H9 (cell line): ENCODE measurements around the gene RAB26. TPM values are rescaled to one million over a fixed set of nuclear protein-coding genes. Genes with fewer than 3 reads are reported as not detected.

Source experiments
- DNase-seq: peaks from one replicate; pipeline ENCODE4 v3.0.0-alpha.2; 2017
- H2AFZ ChIP-seq: one replicate; pipeline ENCODE4 v1.6.1; 2013; ENCODE audit warnings: mild to moderate bottlenecking, low read length, control low read depth, moderate library complexity
- H2AK5ac ChIP-seq: 2 replicates; pipeline ENCODE4 v1.6.1; 2013; ENCODE audit warnings: low read length, control low read depth, mixed read lengths; ENCODE audit not compliant: insufficient read length
- H2BK120ac ChIP-seq: one replicate; pipeline ENCODE4 v1.6.1; 2013; ENCODE audit warnings: low read depth, mild to moderate bottlenecking, low read length, control low read depth, inconsistent platforms; ENCODE audit not compliant: poor library complexity, severe bottlenecking
- H2BK12ac ChIP-seq: 2 replicates; pipeline ENCODE4 v1.6.1; 2013; ENCODE audit warnings: low read length, control low read depth, mixed read lengths, low read depth; ENCODE audit not compliant: insufficient read length
- H2BK15ac ChIP-seq: 2 replicates; pipeline ENCODE4 v1.6.1; 2013; ENCODE audit warnings: low read depth, low read length, control low read depth
- H2BK20ac ChIP-seq: one replicate; pipeline ENCODE4 v1.6.1; 2013; ENCODE audit warnings: low read depth, mild to moderate bottlenecking, low read length, control low read depth, inconsistent platforms; ENCODE audit not compliant: poor library complexity, severe bottlenecking
- H2BK5ac ChIP-seq: 2 replicates; pipeline ENCODE4 v1.6.1; 2013; ENCODE audit warnings: low read length, control low read depth, mixed read lengths; ENCODE audit not compliant: insufficient read length
- H3K14ac ChIP-seq: 2 replicates; pipeline ENCODE4 v1.6.1; 2013; ENCODE audit warnings: low read length, control low read depth; ENCODE audit not compliant: insufficient read depth
- H3K18ac ChIP-seq: 2 replicates; pipeline ENCODE4 v1.6.1; 2013; ENCODE audit warnings: low read depth, mild to moderate bottlenecking, mixed read lengths, low read length, control low read depth; ENCODE audit not compliant: insufficient read length
- H3K23ac ChIP-seq: 2 replicates; pipeline ENCODE4 v1.6.1; 2013; ENCODE audit warnings: low read length, control low read depth, mixed read lengths, low read depth; ENCODE audit not compliant: insufficient read length
- H3K23me2 ChIP-seq: 2 replicates; pipeline ENCODE4 v1.6.1; 2013; ENCODE audit warnings: low read depth, mild to moderate bottlenecking, mixed read lengths, low read length, control low read depth; ENCODE audit not compliant: insufficient read length, poor library complexity, severe bottlenecking
- H3K27ac ChIP-seq: 2 replicates; pipeline ENCODE4 v1.5.1; 2013; ENCODE audit warnings: low read length, control low read depth, mixed read lengths, low read depth; ENCODE audit not compliant: insufficient read length
- H3K27me3 ChIP-seq: 2 replicates; pipeline ENCODE4 v1.6.1; 2013; ENCODE audit warnings: low read length, control low read depth, inconsistent platforms; ENCODE audit not compliant: insufficient read depth
- H3K4ac ChIP-seq: 2 replicates; pipeline ENCODE4 v1.6.1; 2013; ENCODE audit warnings: low read depth, mild to moderate bottlenecking, control low read depth, inconsistent platforms, low read length, moderate library complexity
- H3K4me1 ChIP-seq: 2 replicates; pipeline ENCODE4 v1.6.1; 2013; ENCODE audit warnings: low read length, control low read depth, inconsistent platforms; ENCODE audit not compliant: insufficient read depth
- H3K4me2 ChIP-seq: 2 replicates; pipeline ENCODE4 v1.6.1; 2013; ENCODE audit warnings: low read length, control low read depth, mixed read lengths; ENCODE audit not compliant: insufficient read length, insufficient read depth
- H3K56ac ChIP-seq: 2 replicates; pipeline ENCODE4 v1.6.1; 2013; ENCODE audit warnings: low read depth, mild to moderate bottlenecking, mixed read lengths, low read length, control low read depth; ENCODE audit not compliant: insufficient read length
- H3K79me1 ChIP-seq: 2 replicates; pipeline ENCODE4 v1.6.1; 2013; ENCODE audit warnings: low read depth, mild to moderate bottlenecking, moderate library complexity, low read length, control low read depth, inconsistent platforms; ENCODE audit not compliant: insufficient read depth, poor library complexity, severe bottlenecking
- H3K79me2 ChIP-seq: 2 replicates; pipeline ENCODE4 v1.6.1; 2013; ENCODE audit warnings: low read length, control low read depth, inconsistent platforms; ENCODE audit not compliant: insufficient read depth
- H3K9ac ChIP-seq: 2 replicates; pipeline ENCODE4 v1.6.1; 2013; ENCODE audit warnings: low read length, control low read depth, mixed read lengths; ENCODE audit not compliant: insufficient read length; ENCODE audit errors: extremely low read depth
- H3K9me3 ChIP-seq: one replicate; pipeline ENCODE4 v1.6.1; 2013; ENCODE audit warnings: low read depth, low read length, inconsistent platforms; ENCODE audit not compliant: control insufficient read depth
- H3T11ph ChIP-seq: one replicate; pipeline ENCODE4 v1.6.1; 2013; ENCODE audit warnings: mild to moderate bottlenecking, low read length, control low read depth, inconsistent platforms
- H4K20me1 ChIP-seq: one replicate; pipeline ENCODE4 v1.6.1; 2013; ENCODE audit not compliant: control insufficient read depth, insufficient read length, insufficient read depth
- H4K5ac ChIP-seq: 2 replicates; pipeline ENCODE4 v1.6.1; 2013; ENCODE audit warnings: low read depth, mild to moderate bottlenecking, mixed read lengths, low read length, control low read depth; ENCODE audit not compliant: insufficient read length
- H4K8ac ChIP-seq: replicated peaks from 2 replicates; pipeline ENCODE4 v1.6.1; 2013; ENCODE audit warnings: low read length, control low read depth, mixed read lengths, low read depth; ENCODE audit not compliant: insufficient read length
- H4K91ac ChIP-seq: 2 replicates; pipeline ENCODE4 v1.6.1; 2013; ENCODE audit warnings: low read depth, mild to moderate bottlenecking, moderate library complexity, mixed read lengths, low read length, control low read depth; ENCODE audit not compliant: insufficient read length
- H3K27ac Mint-ChIP-seq, 3 experiments: 2 replicates in 2 of 3; 3 replicates in 1 of 3; pipeline ENCODE4 v1.8.0; 2020 to 2021; ENCODE audit warnings: mixed read lengths in 3 of 3, mild to moderate bottlenecking in 1 of 3, moderate library complexity in 1 of 3
- H3K27me3 Mint-ChIP-seq: 2 replicates; pipeline ENCODE4 v1.8.0; 2021; ENCODE audit warnings: low read depth, mild to moderate bottlenecking, moderate library complexity, mixed read lengths
- H3K36me3 Mint-ChIP-seq, 3 experiments: 2 replicates in 2 of 3; 3 replicates in 1 of 3; pipeline ENCODE4 v1.8.0; 2020 to 2021; ENCODE audit warnings: low read depth in 3 of 3, mixed read lengths in 3 of 3; ENCODE audit not compliant: insufficient read depth in 1 of 3
- H3K4me1 Mint-ChIP-seq, 2 experiments: 2 replicates each; pipeline ENCODE4 v1.8.0; 2020; ENCODE audit warnings: mixed read lengths in 2 of 2
- H3K4me3 Mint-ChIP-seq, 2 experiments: 2 replicates in 1 of 2; 3 replicates in 1 of 2; pipeline ENCODE4 v1.8.0; 2020 to 2021; ENCODE audit warnings: mild to moderate bottlenecking in 2 of 2, mixed read lengths in 2 of 2, moderate library complexity in 1 of 2
- H3K9me3 Mint-ChIP-seq, 2 experiments: 2 replicates in 1 of 2; 3 replicates in 1 of 2; pipeline ENCODE4 v1.8.0; 2020; ENCODE audit warnings: mild to moderate bottlenecking in 2 of 2, mixed read lengths in 2 of 2, moderate library complexity in 1 of 2
- WGBS: extraction: QIAGEN DNeasy Blood & Tissue Kit; methylation state at CpG from one replicate; pipeline ENCODE4 v1.1.7; 2013; ENCODE audit warnings: missing lambda C conversion rate, low lambda C conversion rate, mixed read lengths; ENCODE audit not compliant: insufficient read length; ENCODE audit errors: extremely low coverage; 5-methylcytosine and 5-hydroxymethylcytosine counted together
- total RNA-seq: library from RNA; stranded (reverse); gene quantifications from 2 replicates; pipeline ENCODE4 v1.2.1, GENCODE V29; 2021
- TF ChIP-seq, protein P1 (sequence below): fragments of 200-600 bp; sonication (generic); conservative IDR thresholded peaks from 3 replicates; pipeline ENCODE4 v1.8.0; 2021; ENCODE audit warnings: antibody characterized with exemption, mild to moderate bottlenecking

The RAB26 gene
- total RNA-seq, 1 experiment from 2014 or later, result 2.4 TPM

DNA sequence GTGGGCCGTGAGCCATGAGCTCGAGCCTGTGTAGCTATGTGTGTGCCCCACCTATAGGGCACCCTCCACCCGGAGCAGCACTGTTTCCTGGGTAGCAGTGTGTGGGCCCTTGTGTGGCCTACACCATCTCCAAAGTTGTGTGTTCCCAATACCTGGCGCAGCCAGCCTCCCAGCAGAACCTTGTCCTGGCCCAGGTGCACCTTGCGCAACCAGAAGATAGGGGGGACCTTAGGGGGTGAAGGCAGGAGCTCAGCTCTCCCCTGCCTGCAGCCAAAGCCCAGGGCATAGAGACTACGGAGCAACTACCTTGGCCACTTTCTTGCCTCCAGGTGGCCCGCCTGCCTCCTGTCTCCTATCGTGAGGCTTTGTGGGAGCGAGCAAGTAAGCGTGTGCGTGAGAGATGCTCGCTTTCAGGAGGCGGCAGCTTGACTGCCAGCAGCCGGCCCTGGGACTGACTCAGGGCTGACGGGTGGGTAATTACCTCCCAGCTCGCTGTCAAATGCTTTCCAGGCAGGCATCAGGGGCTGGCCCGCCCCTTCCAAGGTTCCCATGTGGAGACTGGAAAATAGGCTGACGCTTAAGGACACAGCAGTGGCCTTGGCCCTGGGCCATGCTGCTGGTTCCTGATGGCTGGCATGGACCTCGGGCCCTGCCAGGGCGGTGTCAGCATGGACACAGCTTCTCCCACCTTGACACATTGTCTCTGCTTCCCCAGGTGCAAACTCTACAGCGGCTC, 26.1 kb downstream of the RAB26 start:
- no CpG with 5 or more reads among the region's 21 CpGs for whole genome bisulfite sequencing

More for the DNA sequence above, 26.1 kb downstream of the RAB26 start:
- Histone ChIP-seq H2AFZ (no peak overlapping the region), H2BK120ac (no peak overlapping the region), H4K8ac (no peak overlapping the region), H3K18ac (no peak overlapping the region), H3K79me1 (no peaks in the 10 kb centered on the region), H2BK15ac (no peak overlapping the region), H3K4me1 (no peaks in the 10 kb centered on the region), H4K5ac (no peak overlapping the region), H3K56ac (no peak overlapping the region), H4K91ac (no peak overlapping the region), H2BK5ac (no peak overlapping the region), H2AK5ac (no peak overlapping the region), H3K27ac (no peak overlapping the region), H4K20me1 (no peaks in the 10 kb centered on the region), H3K4ac (no peak overlapping the region), H2BK20ac (no peak overlapping the region), H3K9ac (no peak overlapping the region), H3T11ph (no peak overlapping the region), H3K14ac (no peak overlapping the region), H3K79me2 (no peaks in the 10 kb centered on the region), H3K23me2 (peaks cover 4% of the 10 kb centered on the region), H3K4me2 (no peak overlapping the region), H2BK12ac (no peak overlapping the region), H3K27me3 (no peaks in the 10 kb centered on the region), H3K23ac (no peak overlapping the region), H3K9me3 (no peaks in the 10 kb centered on the region)
- H3K27me3 Mint-ChIP-seq, result no peaks in the 10 kb centered on the region
- no peaks in the 10 kb centered on the region for H3K4me1 Mint-ChIP-seq
- no peaks in the 10 kb centered on the region for H3K9me3 Mint-ChIP-seq
- peaks cover 11 to 44% (median 41%) of the 10 kb centered on the region in 3 experiments for H3K36me3 Mint-ChIP-seq
- DNase-seq, result no peak
- H3K4me3 Mint-ChIP-seq, result no peak overlapping the region
- TF ChIP-seq, protein P1, sequence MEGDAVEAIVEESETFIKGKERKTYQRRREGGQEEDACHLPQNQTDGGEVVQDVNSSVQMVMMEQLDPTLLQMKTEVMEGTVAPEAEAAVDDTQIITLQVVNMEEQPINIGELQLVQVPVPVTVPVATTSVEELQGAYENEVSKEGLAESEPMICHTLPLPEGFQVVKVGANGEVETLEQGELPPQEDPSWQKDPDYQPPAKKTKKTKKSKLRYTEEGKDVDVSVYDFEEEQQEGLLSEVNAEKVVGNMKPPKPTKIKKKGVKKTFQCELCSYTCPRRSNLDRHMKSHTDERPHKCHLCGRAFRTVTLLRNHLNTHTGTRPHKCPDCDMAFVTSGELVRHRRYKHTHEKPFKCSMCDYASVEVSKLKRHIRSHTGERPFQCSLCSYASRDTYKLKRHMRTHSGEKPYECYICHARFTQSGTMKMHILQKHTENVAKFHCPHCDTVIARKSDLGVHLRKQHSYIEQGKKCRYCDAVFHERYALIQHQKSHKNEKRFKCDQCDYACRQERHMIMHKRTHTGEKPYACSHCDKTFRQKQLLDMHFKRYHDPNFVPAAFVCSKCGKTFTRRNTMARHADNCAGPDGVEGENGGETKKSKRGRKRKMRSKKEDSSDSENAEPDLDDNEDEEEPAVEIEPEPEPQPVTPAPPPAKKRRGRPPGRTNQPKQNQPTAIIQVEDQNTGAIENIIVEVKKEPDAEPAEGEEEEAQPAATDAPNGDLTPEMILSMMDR, result no peak
- H3K27ac Mint-ChIP-seq, result no peak overlapping the region
